Common myeloid progenitor, CD34-positive (primary cell): Measurements from ENCODE around the gene RELA.
A peak's percentile ranks its signal among the peaks of the same experiment; 100 is the strongest.

ENCODE experiments used
- CTCF ChIA-PET: fragments of 350-600 bp; sonication (Branson Sonifier 250); formaldehyde crosslinking; loops from one replicate; lab custom pipeline; 2021; ENCODE audit warnings: antibody characterized with exemption; lab: Charles Lee
- POLR2A ChIA-PET: fragments of 350-600 bp; sonication (Branson Sonifier 250); formaldehyde crosslinking; loops from one replicate; lab custom pipeline; 2021; ENCODE audit warnings: antibody characterized with exemption; lab: Charles Lee
- DNase-seq, 3 donors: peaks; one replicate each; pipeline versions ENCODE4 v3.0.0 to v3.0.0-alpha.2; 2013
- H3K27ac ChIP-seq, 2 experiments: 1 replicate in 1 of 2; 2 replicates in 1 of 2; pipeline ENCODE4 v1.7.0; 2013; ENCODE audit warnings: inconsistent platforms in 2 of 2, low read length in 2 of 2, mild to moderate bottlenecking in 2 of 2, low read depth in 1 of 2, moderate library complexity in 1 of 2; ENCODE audit not compliant: severe bottlenecking in 2 of 2, insufficient read depth in 1 of 2, poor library complexity in 1 of 2
- H3K27me3 ChIP-seq, 5 experiments: replicated peaks in 2 of 5; 1 replicate in 3 of 5; 2 replicates in 2 of 5; pipeline versions ENCODE4 v1.6.1 to v1.7.0; 2013; ENCODE audit warnings: low read length in 4 of 5, mild to moderate bottlenecking in 2 of 5, moderate library complexity in 2 of 5, inconsistent platforms in 1 of 5; ENCODE audit not compliant: insufficient read depth in 5 of 5, control insufficient read depth in 4 of 5
- H3K36me3 ChIP-seq, 4 experiments: 1 replicate in 2 of 4; 2 replicates in 2 of 4; pipeline versions ENCODE4 v1.6.1 to v1.7.0; 2013; ENCODE audit warnings: low read length in 3 of 4, control low read depth in 1 of 4, mild to moderate bottlenecking in 1 of 4; ENCODE audit not compliant: control insufficient read depth in 4 of 4, insufficient read depth in 4 of 4
- H3K4me1 ChIP-seq, 4 experiments: 1 replicate in 3 of 4; 2 replicates in 1 of 4; pipeline versions ENCODE4 v1.6.1 to v1.7.1; 2013; ENCODE audit warnings: low read length in 3 of 4, mild to moderate bottlenecking in 3 of 4, control low read depth in 1 of 4, inconsistent platforms in 1 of 4, moderate library complexity in 1 of 4; ENCODE audit not compliant: control insufficient read depth in 4 of 4, insufficient read depth in 4 of 4; ENCODE audit errors: control extremely low read depth in 1 of 4
- H3K4me3 ChIP-seq, 7 experiments: 1 replicate in 4 of 7; 2 replicates in 3 of 7; pipeline versions ENCODE4 v1.5.1 to v1.7.0; 2013; ENCODE audit warnings: mild to moderate bottlenecking in 7 of 7, low read length in 6 of 7, moderate library complexity in 6 of 7, inconsistent platforms in 2 of 7, low read depth in 2 of 7, control low read depth in 1 of 7; ENCODE audit not compliant: insufficient read depth in 4 of 7, control insufficient read depth in 1 of 7; ENCODE audit errors: extremely low read depth in 1 of 7
- H3K9me3 ChIP-seq, 5 experiments: 1 replicate in 4 of 5; 2 replicates in 1 of 5; pipeline versions ENCODE4 v1.6.1 to v1.7.1; 2013; ENCODE audit warnings: low read length in 4 of 5, mild to moderate bottlenecking in 2 of 5, inconsistent platforms in 1 of 5, low read depth in 1 of 5, moderate library complexity in 1 of 5; ENCODE audit not compliant: control insufficient read depth in 4 of 5, insufficient read depth in 2 of 5; ENCODE audit errors: control extremely low read depth in 1 of 5
- WGBS: methylation state at CpG from one replicate; pipeline ENCODE4 v1.1.5; 2013; ENCODE audit not compliant: insufficient coverage; 5-methylcytosine and 5-hydroxymethylcytosine counted together

Gene RELA

DNA sequence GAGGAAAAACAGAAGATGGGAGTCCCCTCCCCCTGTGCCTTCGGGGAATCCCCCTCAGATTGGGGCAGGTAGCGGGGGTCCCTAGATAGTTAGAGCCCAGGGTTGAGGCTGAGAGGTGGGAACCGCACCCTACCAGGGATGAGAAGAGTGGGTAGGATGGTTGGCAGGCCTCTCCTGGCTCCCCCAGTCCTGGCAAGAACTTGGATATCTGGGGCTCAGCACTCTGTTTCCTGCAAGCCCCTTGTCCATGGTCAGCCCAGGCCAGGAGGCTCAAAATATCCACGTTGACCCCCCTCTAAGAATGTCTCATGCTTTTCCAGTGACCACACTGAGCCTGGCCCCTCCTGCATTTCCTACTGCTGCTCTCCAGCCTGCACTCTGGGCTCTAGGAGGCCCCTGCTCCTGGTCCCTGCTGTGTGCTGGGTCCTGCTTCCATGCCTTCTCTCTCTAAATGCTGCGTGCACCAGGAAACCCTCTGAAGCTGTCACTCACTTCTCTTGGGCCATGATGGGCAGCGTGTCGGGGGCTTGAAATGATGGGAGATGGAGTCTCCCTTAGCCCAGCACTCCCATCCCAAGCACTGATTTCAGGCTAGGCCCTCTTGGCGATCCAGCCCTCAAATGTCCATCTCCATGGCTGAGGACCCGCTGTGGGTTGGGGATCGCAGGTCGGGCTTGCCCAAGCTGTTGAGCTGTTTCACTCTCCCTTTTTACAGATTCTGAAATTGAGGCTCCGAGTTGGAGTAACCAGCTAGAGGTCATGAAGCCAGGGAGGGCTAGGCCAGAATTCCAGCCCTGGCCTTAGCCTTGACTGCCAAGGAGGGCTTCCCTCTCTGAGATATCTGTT is 50.7 kb downstream of the RELA start:
- Histone ChIP-seq H3K4me1 (peaks cover 5 to 60% (median 55%) of the 10 kb centered on the region in 4 experiments), H3K36me3 (peaks cover 7 to 39% (median 30%) of the 10 kb centered on the region in 4 experiments), H3K9me3 (no peaks in the 10 kb centered on the region), H3K4me3 (peak overlapping the region; percentile 23 to 98 (median 86)), H3K27ac (peak overlapping the region; percentile 82 to 93), H3K27me3 (no peaks in the 10 kb centered on the region)
- ChIA-PET CTCF (interaction anchor here (0.7 to 16.3 kb wide), 9 partner anchors 8 to 272 kb away, joined by 3 to 229 read pairs (median 4); partner anchors contain the start of genes KCNK7 and ZNRD2), POLR2A (interaction anchor here (1.1 kb wide), 1 partner anchor 16 kb away, joined by 4 read pairs; the partner anchor contains the start of gene KCNK7)
- 34% methylated on average over 10 of the region's 12 CpGs for WGBS
- DNase-seq: no peak

DNA sequence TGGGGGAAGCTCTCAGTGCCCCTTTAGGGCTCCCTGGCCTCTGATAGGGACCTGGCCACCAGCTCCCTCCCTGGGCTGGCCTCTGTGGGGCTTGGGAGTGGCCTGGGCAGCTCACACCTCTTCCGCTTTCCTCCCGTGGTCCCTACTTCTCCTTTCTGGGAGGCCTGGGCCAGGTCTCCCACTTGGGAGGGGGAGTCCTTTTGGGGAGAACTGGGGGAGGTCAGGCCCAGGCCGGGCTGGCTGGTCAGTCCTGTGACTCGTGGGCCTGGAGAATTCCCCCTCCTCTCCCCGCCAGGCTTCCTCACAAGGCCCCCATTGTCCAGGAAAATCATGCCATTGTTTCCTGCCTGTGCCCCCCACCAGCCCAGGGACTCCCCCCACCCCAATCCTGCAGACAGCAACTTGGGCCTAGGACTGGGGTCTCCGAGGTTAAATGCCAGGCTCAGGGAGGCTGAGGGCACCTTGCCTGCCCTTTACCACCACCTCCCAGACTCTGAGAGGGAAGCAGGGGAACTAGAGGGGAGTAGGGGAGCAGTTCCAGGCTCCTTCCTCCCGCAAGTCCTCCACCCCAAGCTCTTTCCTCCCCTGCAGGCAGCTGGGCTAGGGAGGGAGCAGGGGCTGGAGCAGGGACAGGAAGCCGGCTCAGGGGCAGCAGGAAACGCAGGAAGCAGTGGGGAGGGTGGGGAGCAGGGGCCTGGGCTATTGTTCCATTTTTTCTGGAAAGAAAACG is 51.5 kb downstream of the RELA start:
- Histone ChIP-seq H3K4me3 (peak overlapping the region; percentile 24 to 98 (median 82)), H3K9me3 (no peaks in the 10 kb centered on the region), H3K27me3 (no peaks in the 10 kb centered on the region), H3K4me1 (peaks cover 5 to 52% (median 47%) of the 10 kb centered on the region in 4 experiments), H3K27ac (peak overlapping the region; percentile 82 to 93), H3K36me3 (peaks cover 7 to 47% (median 34%) of the 10 kb centered on the region in 4 experiments)
- WGBS: 3% methylated on average over 6 of the region's 10 CpGs
- ChIA-PET CTCF (interaction anchor here (1.5 to 16.3 kb wide), 4 partner anchors 15 to 40 kb away, joined by 4 to 229 read pairs (median 4); partner anchors contain the start of genes EHBP1L1, KCNK7 and ZNRD2), POLR2A (no interaction called here)
- peak in 2 of 3 donors; percentile 52 for DNase-seq

DNA sequence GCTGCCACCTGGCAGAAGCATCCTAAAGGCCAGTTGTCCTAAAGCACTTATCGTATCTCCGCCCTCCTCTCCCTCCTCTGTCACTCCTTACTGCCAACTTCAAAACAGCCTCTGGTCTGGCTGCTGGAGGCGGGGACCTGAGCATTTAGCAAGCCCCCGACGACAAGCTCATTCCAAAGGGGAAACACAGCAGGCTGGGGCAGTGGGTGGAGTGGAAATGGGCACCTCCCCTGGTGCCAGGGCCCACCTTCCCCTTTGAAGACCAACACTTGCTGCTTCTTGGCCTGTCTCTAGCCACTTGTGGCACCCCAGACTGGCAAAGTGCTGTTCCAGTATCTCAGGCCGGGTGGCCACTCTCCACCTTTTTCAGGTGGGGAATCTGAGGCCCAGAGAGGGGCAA is 52.3 kb downstream of the RELA start:
- Histone ChIP-seq H3K27me3 (no peaks in the 10 kb centered on the region), H3K27ac (peak overlapping the region; percentile 82 to 93), H3K36me3 (peaks cover 7 to 55% (median 41%) of the 10 kb centered on the region in 4 experiments), H3K9me3 (no peaks in the 10 kb centered on the region), H3K4me3 (peak overlapping the region in 6 of 7 experiments; percentile 40 to 98 (median 84)), H3K4me1 (peaks cover 5 to 50% (median 46%) of the 10 kb centered on the region in 4 experiments)
- 13% methylated on average over 3 of the region's 6 CpGs for WGBS
- DNase-seq: no peak
- ChIA-PET POLR2A (no interaction called here), CTCF (interaction anchor here (1.5 to 16.3 kb wide), 3 partner anchors 17 to 40 kb away, joined by 4 to 229 read pairs (median 4); partner anchors contain the start of genes EHBP1L1, KCNK7 and ZNRD2)

DNA sequence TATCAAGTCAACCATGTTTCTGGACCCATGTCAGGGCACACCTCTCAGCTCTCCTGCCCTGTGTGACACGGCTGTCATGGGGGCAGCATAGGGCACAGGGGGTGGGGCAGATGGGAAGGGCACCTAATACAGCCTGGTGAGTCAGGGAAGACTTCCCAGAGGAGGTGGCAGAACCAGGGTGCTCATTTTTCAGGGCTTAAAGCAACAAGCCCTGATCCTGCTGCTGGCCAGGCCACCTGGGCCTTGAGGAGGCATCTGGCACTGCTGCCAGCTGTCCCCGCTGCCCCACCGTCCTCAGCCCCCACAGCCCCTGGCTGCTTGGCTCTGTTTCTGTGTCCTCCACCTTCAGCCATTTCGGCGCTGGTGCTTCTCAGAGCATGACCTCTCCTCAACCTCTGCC is 53.1 kb downstream of the RELA start:
- H3K9me3 ChIP-seq: no peaks in the 10 kb centered on the region
- no peak for DNase-seq
- ChIA-PET POLR2A (no interaction called here), CTCF (interaction anchor here (16.3 kb wide), 1 partner anchor 16 kb away, joined by 229 read pairs; the partner anchor contains the start of gene KCNK7)
- H3K4me1 ChIP-seq: peaks cover 5 to 48% (median 44%) of the 10 kb centered on the region in 4 experiments
- 81% methylated on average over 5 of the region's 5 CpGs for WGBS
- no peaks in the 10 kb centered on the region for H3K27me3 ChIP-seq
- H3K27ac ChIP-seq: peak overlapping the region in 1 of 2 experiments; percentile 93
- peak overlapping the region in 1 of 7 experiments; percentile 86 for H3K4me3 ChIP-seq
- H3K36me3 ChIP-seq: peaks cover 7 to 62% (median 47%) of the 10 kb centered on the region in 4 experiments

DNA sequence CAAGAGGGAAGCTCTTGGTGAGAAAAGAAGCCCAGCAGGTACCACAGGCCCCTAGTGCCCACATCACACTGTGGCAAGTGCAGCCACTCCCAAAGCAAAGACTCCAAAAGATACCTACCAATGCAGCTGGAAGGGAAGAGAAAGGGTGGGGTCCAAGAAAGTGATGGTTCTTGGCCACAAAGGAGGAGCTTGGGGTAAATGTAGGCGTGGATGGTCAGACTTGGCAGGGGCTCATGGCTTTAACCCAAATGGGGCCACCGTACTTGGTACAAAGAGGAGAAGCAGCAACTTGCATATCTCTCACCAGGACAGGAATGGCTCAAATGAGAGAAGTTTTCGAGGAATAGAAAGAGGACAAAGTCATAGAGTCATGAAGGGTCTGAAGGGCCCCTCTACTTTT is 53.5 kb downstream of the RELA start:
- ChIA-PET POLR2A (no interaction called here), CTCF (interaction anchor here (16.3 kb wide), 1 partner anchor 16 kb away, joined by 229 read pairs; the partner anchor contains the start of gene KCNK7)
- Histone ChIP-seq H3K27me3 (no peaks in the 10 kb centered on the region), H3K9me3 (no peaks in the 10 kb centered on the region), H3K4me1 (peaks cover 5 to 45% (median 44%) of the 10 kb centered on the region in 4 experiments), H3K4me3 (no peak overlapping the region), H3K36me3 (peaks cover 7 to 67% (median 51%) of the 10 kb centered on the region in 4 experiments), H3K27ac (peak overlapping the region in 1 of 2 experiments; percentile 93)
- WGBS: 84% methylated on average over 3 of the region's 3 CpGs
- DNase-seq: no peak

DNA sequence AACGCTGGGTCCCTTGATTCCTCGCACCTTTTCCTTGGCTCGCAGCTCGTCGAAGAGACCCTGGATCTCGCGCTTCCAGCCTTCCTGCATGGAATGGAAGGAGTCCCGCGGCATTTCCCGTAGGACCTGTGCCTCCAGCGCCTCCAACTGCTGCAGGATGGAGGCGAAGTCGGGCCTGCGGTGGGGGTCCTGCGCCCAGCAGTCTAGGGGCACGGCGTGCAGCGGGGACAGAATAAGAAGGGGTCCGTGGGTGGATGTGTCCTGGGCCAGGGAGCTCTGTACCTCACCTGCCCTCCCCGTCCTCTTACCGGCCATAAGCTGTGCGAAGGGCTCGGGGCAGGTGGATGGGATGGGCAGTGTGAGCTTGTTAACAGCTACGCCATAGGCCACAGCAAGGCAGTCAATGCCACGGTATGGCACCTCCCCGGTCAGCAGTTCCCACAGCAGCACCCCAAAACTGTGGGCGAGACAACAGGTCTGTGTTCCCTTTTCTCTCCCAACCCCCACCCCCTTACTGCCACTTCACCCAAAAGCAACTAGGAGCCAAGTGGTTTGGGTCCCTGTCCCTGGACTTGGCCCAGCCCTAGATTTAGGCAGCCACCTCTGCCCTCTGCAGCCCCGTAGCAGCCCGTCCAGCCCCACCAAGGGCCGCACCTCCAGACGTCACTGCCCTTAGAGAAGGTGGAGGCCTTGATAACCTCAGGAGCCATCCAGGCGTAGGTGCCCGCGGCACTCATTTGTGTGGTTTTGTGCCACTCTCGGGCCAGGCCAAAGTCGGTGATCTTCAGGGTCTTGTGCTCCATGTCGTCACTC is 54.9 kb downstream of the RELA start:
- ChIA-PET CTCF (interaction anchor here (16.3 kb wide), 1 partner anchor 15 kb away, joined by 229 read pairs; the partner anchor contains the start of gene KCNK7), POLR2A (no interaction called here)
- Histone ChIP-seq H3K36me3 (peaks cover 7 to 78% (median 64%) of the 10 kb centered on the region in 4 experiments), H3K9me3 (no peaks in the 10 kb centered on the region), H3K4me1 (peaks cover 5 to 39% (median 37%) of the 10 kb centered on the region in 4 experiments), H3K4me3 (no peak overlapping the region), H3K27ac (no peak overlapping the region), H3K27me3 (no peaks in the 10 kb centered on the region)
- 97% methylated on average over 36 of the region's 37 CpGs for WGBS
- no peak for DNase-seq
